22Rv1 (cell line): Measurements from ENCODE around the gene SCLT1.

Source experiments
- ZFX ChIP-seq: fragments of 450-650 bp; IDR thresholded peaks from 2 replicates; pipeline ENCODE4 v1.6.1; 2017; ENCODE audit warnings: antibody characterized with exemption, borderline replicate concordance
- TF ChIP-seq, protein P1 (sequence below): fragments of 450-650 bp; IDR thresholded peaks from 2 replicates; pipeline ENCODE4 v1.5.1; 2017; ENCODE audit warnings: mild to moderate bottlenecking

DNA sequence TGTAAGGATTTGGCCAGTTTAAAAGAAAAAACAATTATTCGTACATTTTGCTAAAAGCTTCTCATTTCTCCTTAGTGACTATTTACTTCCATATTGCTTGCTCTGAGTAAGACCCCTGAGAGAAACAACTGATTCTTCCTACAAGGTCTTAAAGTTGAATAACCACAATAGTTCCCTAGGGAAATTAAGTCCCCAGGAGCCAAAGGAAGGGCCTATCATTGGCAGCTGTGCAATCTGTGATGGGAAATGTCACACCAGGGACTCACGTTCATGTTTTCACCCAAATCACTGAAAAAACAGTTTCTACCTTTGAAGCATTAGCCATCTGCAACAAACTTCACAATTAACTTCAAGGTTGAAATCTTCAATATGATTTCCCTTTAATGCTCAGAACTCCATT lies 217.1 kb downstream of the SCLT1 start:
- TF ChIP-seq, protein P1, sequence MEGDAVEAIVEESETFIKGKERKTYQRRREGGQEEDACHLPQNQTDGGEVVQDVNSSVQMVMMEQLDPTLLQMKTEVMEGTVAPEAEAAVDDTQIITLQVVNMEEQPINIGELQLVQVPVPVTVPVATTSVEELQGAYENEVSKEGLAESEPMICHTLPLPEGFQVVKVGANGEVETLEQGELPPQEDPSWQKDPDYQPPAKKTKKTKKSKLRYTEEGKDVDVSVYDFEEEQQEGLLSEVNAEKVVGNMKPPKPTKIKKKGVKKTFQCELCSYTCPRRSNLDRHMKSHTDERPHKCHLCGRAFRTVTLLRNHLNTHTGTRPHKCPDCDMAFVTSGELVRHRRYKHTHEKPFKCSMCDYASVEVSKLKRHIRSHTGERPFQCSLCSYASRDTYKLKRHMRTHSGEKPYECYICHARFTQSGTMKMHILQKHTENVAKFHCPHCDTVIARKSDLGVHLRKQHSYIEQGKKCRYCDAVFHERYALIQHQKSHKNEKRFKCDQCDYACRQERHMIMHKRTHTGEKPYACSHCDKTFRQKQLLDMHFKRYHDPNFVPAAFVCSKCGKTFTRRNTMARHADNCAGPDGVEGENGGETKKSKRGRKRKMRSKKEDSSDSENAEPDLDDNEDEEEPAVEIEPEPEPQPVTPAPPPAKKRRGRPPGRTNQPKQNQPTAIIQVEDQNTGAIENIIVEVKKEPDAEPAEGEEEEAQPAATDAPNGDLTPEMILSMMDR, result no peak
- no peak for TF ChIP-seq ZFX
